Astrocyte of the cerebellum (primary cell): ENCODE results near the gene HDAC4.

Source experiments
- DNase-seq: peaks from one replicate; pipeline ENCODE4 v3.0.0-alpha.2; 2011; ENCODE audit warnings: low read depth
- H3K4me3 ChIP-seq: 2 replicates; pipeline ENCODE4 v1.5.1; 2011; ENCODE audit warnings: mild to moderate bottlenecking, low read depth, low read length, moderate library complexity
- CTCF ChIP-seq: IDR thresholded peaks from 2 replicates; pipeline ENCODE4 v1.5.1; 2012; ENCODE audit warnings: low read length, low read depth, moderate library complexity, mild to moderate bottlenecking; ENCODE audit errors: missing control alignments
- in situ Hi-C: cut with HindIII; loops from 2 replicates; pipeline ENCODE4 v1.10.0; 2017; ENCODE audit warnings: low sequenced_read_pairs

The HDAC4 gene

GRCh38 chr2:239151201-239152131 lies 249.4 kb downstream of the HDAC4 start:
- in situ Hi-C loops = no loop called here
- no peak for DNase-seq
- TF ChIP-seq CTCF = no peak
- H3K4me3 ChIP-seq = no peak overlapping the region

GRCh38 chr2:239150125-239151011 lies 250.5 kb downstream of the HDAC4 start:
- H3K4me3 ChIP-seq = no peak overlapping the region
- DNase-seq = no peak
- in situ Hi-C loops = no loop called here
- no peak for TF ChIP-seq CTCF

- H3K4me3 ChIP-seq = no peak overlapping the region
- no peak for DNase-seq
- no peak for TF ChIP-seq CTCF
- in situ Hi-C loops = loop anchor here (25.0 kb wide), 1 partner anchor 213 kb away; no protein-coding TSS in a partner anchor
Measured at GRCh38 chr2:239149501-239149900, 251.3 kb downstream of the HDAC4 start.

GRCh38 chr2:239148495-239149200 lies 252.2 kb downstream of the HDAC4 start:
- DNase-seq = no peak
- no peak for TF ChIP-seq CTCF
- no peak overlapping the region for H3K4me3 ChIP-seq
- in situ Hi-C loops = loop anchor here (25.0 kb wide), 1 partner anchor 214 kb away; no protein-coding TSS in a partner anchor

GRCh38 chr2:239147376-239147775 lies 253.4 kb downstream of the HDAC4 start:
- TF ChIP-seq CTCF = no peak

More at GRCh38 chr2:239147376-239147775, 253.4 kb downstream of the HDAC4 start:
- in situ Hi-C loops = loop anchor here (25.0 kb wide), 1 partner anchor 215 kb away; no protein-coding TSS in a partner anchor
- no peak for DNase-seq
- no peak overlapping the region for H3K4me3 ChIP-seq
